Gastroesophageal sphincter (tissue), 4 donors: ENCODE measurements around the gene PALD1. TPM values are rescaled to one million over a fixed set of nuclear protein-coding genes. Genes with fewer than 3 reads are reported as not detected.

Experiments
- ATAC-seq: fragments of 150-250 bp; one replicate; pipeline ENCODE4 v1.9.1; 2016; ENCODE audit warnings: mild to moderate bottlenecking, moderate library complexity
- H3K27ac ChIP-seq, 4 donors: fragments of 200-600 bp; sonication (generic) in 3 of 4; 1 replicate in 3 of 4; 2 replicates in 1 of 4; pipeline ENCODE4 v1.5.1; 2016 to 2019
- H3K27me3 ChIP-seq: fragments of 200-600 bp; sonication (generic); one replicate; pipeline ENCODE4 v1.5.1; 2019
- H3K36me3 ChIP-seq, 2 donors: fragments of 200-600 bp; sonication (generic); one replicate each; pipeline ENCODE4 v1.5.1; 2019; ENCODE audit warnings: control low read depth in 1 of 2
- H3K4me1 ChIP-seq, 3 donors: fragments of 200-600 bp; sonication (generic); 1 replicate in 2 of 3; 2 replicates in 1 of 3; pipeline ENCODE4 v1.5.1; 2016 to 2019; ENCODE audit warnings: control low read depth in 2 of 3
- H3K4me3 ChIP-seq, 2 donors: fragments of 200-600 bp; sonication (generic); one replicate each; pipeline ENCODE4 v1.5.1; 2019; ENCODE audit warnings: mild to moderate bottlenecking in 1 of 2, moderate library complexity in 1 of 2
- H3K9me3 ChIP-seq, 3 donors: fragments of 200-600 bp; sonication (generic); one replicate each; pipeline ENCODE4 v1.5.1; 2017 to 2019; ENCODE audit warnings: control low read depth in 2 of 3
- EP300 ChIP-seq: sonication (generic); formaldehyde crosslinking; IDR thresholded peaks from one replicate; pipeline ENCODE4 v1.6.1; 2017; ENCODE audit warnings: antibody characterized with exemption, mild to moderate bottlenecking
- POLR2A ChIP-seq, 2 donors: fragments of 450-650 bp; IDR thresholded peaks; one replicate each; pipeline ENCODE4 v1.6.1; 2017; ENCODE audit warnings: antibody characterized with exemption in 2 of 2, mild to moderate bottlenecking in 2 of 2, moderate library complexity in 1 of 2
- POLR2AphosphoS5 ChIP-seq: sonication (generic); formaldehyde crosslinking; IDR thresholded peaks from one replicate; pipeline ENCODE4 v1.6.1; 2017; ENCODE audit warnings: antibody characterized with exemption
- WGBS, 2 donors: methylation state at CpG; one replicate each; pipeline ENCODE4 v1.1.5; 2018; ENCODE audit warnings: low coverage in 1 of 2; 5-methylcytosine and 5-hydroxymethylcytosine counted together
- total RNA-seq, 4 donors: library from RNA; depleted of rRNA; stranded (reverse); fragments of >200 nt; gene quantifications; one replicate each; pipeline ENCODE4 v1.1.0, GENCODE V29; 2016
- TF ChIP-seq, protein P1 (sequence below), 4 experiments: fragments of 200-600 bp in 2 of 4; fragments of 450-650 bp in 2 of 4; sonication (generic) in 1 of 4; IDR thresholded peaks; one replicate each; pipeline ENCODE4 v1.5.1; 2017 to 2019; ENCODE audit warnings: antibody characterized with exemption in 4 of 4, mild to moderate bottlenecking in 2 of 4, moderate library complexity in 2 of 4

Gene PALD1
- total RNA-seq, 4 donors from 2014 or later = 12.5 to 19.8 (median 14.7) TPM

DNA sequence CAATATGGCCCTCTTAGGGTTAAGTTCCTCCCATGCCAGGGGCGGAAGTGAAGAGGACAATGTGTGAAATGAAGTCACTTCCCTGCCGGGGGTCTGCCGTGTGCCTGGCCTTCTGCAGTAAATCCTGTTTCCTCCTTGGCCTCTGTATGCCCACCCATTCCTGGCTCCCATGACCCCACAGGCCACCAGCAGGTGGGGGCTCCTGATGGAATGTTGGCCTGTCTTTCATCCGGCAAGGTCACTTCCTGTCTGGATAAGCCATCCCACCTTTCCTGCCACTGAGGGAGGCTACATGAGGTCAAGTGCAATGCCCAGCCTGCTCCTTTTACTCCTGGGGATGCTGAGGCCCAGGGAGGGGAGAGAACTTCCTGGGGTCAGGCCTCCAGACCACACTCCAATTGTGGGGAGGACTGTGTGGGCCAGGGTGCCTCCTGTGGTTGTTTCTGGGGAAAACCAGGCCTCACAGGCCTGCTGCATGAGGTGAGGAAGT, 22.3 kb downstream of the PALD1 start:
- ATAC-seq = peak; percentile 63
- Histone ChIP-seq H3K27me3 (no peaks in the 10 kb centered on the region), H3K4me3 (no peak overlapping the region), H3K4me1 (peaks cover 0 to 48% (median 7%) of the 10 kb centered on the region in 3 donors), H3K9me3 (no peaks in the 10 kb centered on the region), H3K27ac (peak overlapping the region in 3 of 4 donors; percentile 31 to 55 (median 37)), H3K36me3 (no peaks in the 10 kb centered on the region)
- WGBS, 2 donors = 0% methylated on average over 1 of the region's 4 CpGs; no CpG with 5 or more reads in 1 of the 2 donors
- TF ChIP-seq POLR2AphosphoS5 = peak; percentile 52
- TF ChIP-seq, protein P1, sequence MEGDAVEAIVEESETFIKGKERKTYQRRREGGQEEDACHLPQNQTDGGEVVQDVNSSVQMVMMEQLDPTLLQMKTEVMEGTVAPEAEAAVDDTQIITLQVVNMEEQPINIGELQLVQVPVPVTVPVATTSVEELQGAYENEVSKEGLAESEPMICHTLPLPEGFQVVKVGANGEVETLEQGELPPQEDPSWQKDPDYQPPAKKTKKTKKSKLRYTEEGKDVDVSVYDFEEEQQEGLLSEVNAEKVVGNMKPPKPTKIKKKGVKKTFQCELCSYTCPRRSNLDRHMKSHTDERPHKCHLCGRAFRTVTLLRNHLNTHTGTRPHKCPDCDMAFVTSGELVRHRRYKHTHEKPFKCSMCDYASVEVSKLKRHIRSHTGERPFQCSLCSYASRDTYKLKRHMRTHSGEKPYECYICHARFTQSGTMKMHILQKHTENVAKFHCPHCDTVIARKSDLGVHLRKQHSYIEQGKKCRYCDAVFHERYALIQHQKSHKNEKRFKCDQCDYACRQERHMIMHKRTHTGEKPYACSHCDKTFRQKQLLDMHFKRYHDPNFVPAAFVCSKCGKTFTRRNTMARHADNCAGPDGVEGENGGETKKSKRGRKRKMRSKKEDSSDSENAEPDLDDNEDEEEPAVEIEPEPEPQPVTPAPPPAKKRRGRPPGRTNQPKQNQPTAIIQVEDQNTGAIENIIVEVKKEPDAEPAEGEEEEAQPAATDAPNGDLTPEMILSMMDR (IDR thresholded peaks at IDR 0.05) = no peak
- TF ChIP-seq EP300 = no peak
- TF ChIP-seq POLR2A (IDR thresholded peaks at IDR 0.05) = no peak

- 82 to 94% methylated on average over 2 to 3 of the region's 3 CpGs for WGBS, 2 donors
- no peak for ATAC-seq
- Histone ChIP-seq H3K27me3 (no peaks in the 10 kb centered on the region), H3K27ac (no peak overlapping the region), H3K4me1 (peaks cover 0 to 41% (median 7%) of the 10 kb centered on the region in 3 donors), H3K4me3 (no peak overlapping the region), H3K9me3 (no peaks in the 10 kb centered on the region), H3K36me3 (no peaks in the 10 kb centered on the region)
- TF ChIP-seq POLR2AphosphoS5 (no peak), EP300 (no peak), POLR2A (IDR thresholded peaks at IDR 0.05) (no peak)
- TF ChIP-seq, protein P1 (IDR thresholded peaks at IDR 0.05) = no peak
These were observed 23.8 kb downstream of the PALD1 start for GRCh38 chr10:70502406-70502805.

GRCh38 chr10:70503776-70504175, 25.2 kb downstream of the PALD1 start:
- no peaks in the 10 kb centered on the region for H3K36me3 ChIP-seq
- H3K4me3 ChIP-seq = no peak overlapping the region
- H3K27me3 ChIP-seq = no peaks in the 10 kb centered on the region
- no peak for ATAC-seq
- TF ChIP-seq, protein P1 (IDR thresholded peaks at IDR 0.05) = no peak
- no peak for TF ChIP-seq POLR2A (IDR thresholded peaks at IDR 0.05)
- TF ChIP-seq POLR2AphosphoS5 = no peak
- no peak for TF ChIP-seq EP300
- H3K27ac ChIP-seq = peak overlapping the region in 1 of 4 donors; percentile 0
- no peaks in the 10 kb centered on the region for H3K9me3 ChIP-seq
- WGBS, 2 donors = 45 to 79% methylated on average over 3 to 5 of the region's 7 CpGs
- H3K4me1 ChIP-seq = peaks cover 0 to 48% (median 15%) of the 10 kb centered on the region in 3 donors

DNA sequence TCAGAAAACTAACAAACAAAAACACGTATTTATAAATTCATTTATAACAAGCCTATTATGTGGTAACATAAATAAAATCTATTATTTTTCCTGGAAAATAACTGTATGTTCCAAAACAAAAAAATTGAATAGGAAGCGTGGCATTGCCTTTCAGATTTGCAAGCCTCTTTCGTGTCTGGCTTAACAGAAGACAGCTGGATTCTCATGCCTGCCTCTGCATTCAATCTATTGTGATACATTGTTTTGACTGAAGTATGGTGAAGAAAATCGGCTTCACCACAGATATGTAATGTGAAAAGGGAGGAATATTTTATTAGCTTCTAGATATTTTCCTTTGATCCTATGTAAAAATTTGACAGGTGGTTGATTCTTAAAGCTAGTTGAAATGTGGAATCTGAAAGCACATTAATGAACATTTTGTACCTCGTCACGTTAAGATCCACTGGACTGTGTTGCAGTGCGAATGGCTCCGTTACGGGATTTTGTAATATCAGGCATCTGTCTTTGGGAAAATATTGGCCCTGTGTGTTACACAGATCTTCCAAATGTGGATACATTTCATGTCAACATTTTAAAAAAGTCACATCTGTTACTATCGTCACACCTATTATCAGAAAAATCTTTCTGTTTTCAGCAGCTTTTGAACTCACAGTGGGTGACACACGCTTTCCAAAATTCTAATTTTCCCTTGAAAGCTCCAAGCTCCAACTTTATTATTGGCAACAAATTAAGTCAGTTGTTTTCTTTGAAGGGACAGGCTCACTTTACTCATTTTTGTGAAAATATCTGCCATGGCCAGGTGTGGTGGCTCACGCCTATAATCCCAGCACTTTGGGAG, 26.2 kb downstream of the PALD1 start:
- Histone ChIP-seq H3K9me3 (no peaks in the 10 kb centered on the region), H3K27me3 (no peaks in the 10 kb centered on the region), H3K27ac (peak overlapping the region in 2 of 4 donors; percentile 5 to 13), H3K4me1 (peaks cover 8 to 48% (median 18%) of the 10 kb centered on the region in 3 donors), H3K4me3 (no peak overlapping the region), H3K36me3 (no peaks in the 10 kb centered on the region)
- WGBS, 2 donors = 72 to 78% methylated on average over 11 to 12 of the region's 12 CpGs
- ATAC-seq = peak; percentile 40
- TF ChIP-seq EP300 (no peak), POLR2A (IDR thresholded peaks at IDR 0.05) (no peak), POLR2AphosphoS5 (no peak)
- TF ChIP-seq, protein P1 (IDR thresholded peaks at IDR 0.05) = no peak
